Activated CD8-positive, alpha-beta memory T cell treated with anti-CD3 and anti-CD28 coated beads, Interleukin-2, amount 10 ng/mL, durations not matched to agents 7 days and 5 days (primary cell): ENCODE measurements around the gene USH2A. TPM values are rescaled to one million over a fixed set of nuclear protein-coding genes. Genes with fewer than 3 reads are reported as not detected.

ENCODE experiments used
- ATAC-seq: fragments of 150-1000 bp; cut with Tn5 transposase; one replicate; pipeline ENCODE4 v1.10.0; 2021; ENCODE audit warnings: moderate library complexity
- CTCF ChIA-PET: fragments of 350-600 bp; sonication (Branson Sonifier 250); formaldehyde crosslinking; loops from one replicate; lab custom pipeline; 2021; ENCODE audit warnings: antibody characterized with exemption; lab: Charles Lee
- DNase-seq: peaks from one replicate; pipeline ENCODE4 v3.0.0-alpha.2; 2020
- H3K27ac Mint-ChIP-seq: one replicate; pipeline ENCODE4 v1.8.0; 2021; ENCODE audit warnings: mild to moderate bottlenecking, mixed read lengths
- H3K27me3 Mint-ChIP-seq: one replicate; pipeline ENCODE4 v1.8.0; 2021; ENCODE audit warnings: mixed read lengths
- H3K36me3 Mint-ChIP-seq: one replicate; pipeline ENCODE4 v1.8.0; 2021; ENCODE audit warnings: mild to moderate bottlenecking, mixed read lengths
- H3K4me1 Mint-ChIP-seq: one replicate; pipeline ENCODE4 v1.8.0; 2021; ENCODE audit warnings: mixed read lengths
- H3K4me3 Mint-ChIP-seq: one replicate; pipeline ENCODE4 v1.8.0; 2021; ENCODE audit warnings: mild to moderate bottlenecking, moderate library complexity, mixed read lengths
- H3K9me3 Mint-ChIP-seq: one replicate; pipeline ENCODE4 v1.8.0; 2022; ENCODE audit warnings: low read depth, mixed read lengths
- total RNA-seq, 2 experiments: library from RNA; stranded (reverse); gene quantifications; one replicate each; pipeline ENCODE4 v1.2.3, GENCODE V29; 2021

Gene USH2A
- total RNA-seq, 2 experiments from 2014 or later, result not detected

DNA sequence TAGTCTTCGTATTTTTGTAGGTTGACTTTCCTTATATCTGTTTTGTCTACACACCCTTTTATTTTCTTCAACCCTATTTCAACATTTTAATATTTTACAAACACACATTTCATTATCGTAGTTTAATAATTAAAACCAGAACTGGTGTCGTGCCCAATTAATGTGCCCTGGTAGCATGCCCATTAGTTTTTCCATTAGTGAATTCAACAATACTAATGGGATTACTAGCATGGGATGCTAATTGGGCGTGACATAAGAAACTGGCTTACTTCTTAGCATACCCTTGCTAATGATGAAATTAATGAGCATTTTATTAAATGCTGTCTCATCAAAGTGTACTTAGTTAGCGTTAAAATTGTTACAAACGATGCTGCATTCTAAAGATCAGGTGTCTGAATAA is 332.7 kb downstream of the USH2A start:
- CTCF ChIA-PET, result no interaction called here
- DNase-seq (no peak), ATAC-seq (no peak)
- H3K4me3 Mint-ChIP-seq, result no peak overlapping the region
- no peaks in the 10 kb centered on the region for H3K4me1 Mint-ChIP-seq
- no peaks in the 10 kb centered on the region for H3K36me3 Mint-ChIP-seq
- no peak overlapping the region for H3K27ac Mint-ChIP-seq
- peaks cover 8% of the 10 kb centered on the region for H3K9me3 Mint-ChIP-seq
- H3K27me3 Mint-ChIP-seq, result no peaks in the 10 kb centered on the region

DNA sequence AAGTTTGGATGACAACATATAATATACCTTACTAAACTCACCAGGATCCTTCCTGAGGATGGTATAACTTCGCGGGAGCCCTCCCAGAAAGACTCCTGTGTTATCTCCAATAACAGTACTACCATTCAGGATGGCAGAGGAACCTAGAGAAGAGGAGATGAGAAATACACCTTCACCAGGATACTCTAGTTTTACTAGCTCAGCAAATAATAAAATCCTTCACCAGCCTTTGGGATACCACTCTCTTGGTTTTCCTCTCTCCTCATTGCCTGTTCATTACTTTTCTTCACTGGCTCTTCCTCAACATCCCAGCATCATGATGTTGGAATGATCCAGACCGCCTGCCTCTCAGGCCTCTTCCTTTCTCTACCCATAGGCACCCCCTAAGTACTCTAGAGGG is 336.6 kb downstream of the USH2A start:
- Mint-ChIP-seq H3K9me3 (peaks cover 10% of the 10 kb centered on the region), H3K4me1 (no peaks in the 10 kb centered on the region), H3K36me3 (no peaks in the 10 kb centered on the region), H3K27me3 (no peaks in the 10 kb centered on the region), H3K27ac (no peak overlapping the region), H3K4me3 (no peak overlapping the region)
- no peak for DNase-seq
- CTCF ChIA-PET, result no interaction called here
- no peak for ATAC-seq

DNA sequence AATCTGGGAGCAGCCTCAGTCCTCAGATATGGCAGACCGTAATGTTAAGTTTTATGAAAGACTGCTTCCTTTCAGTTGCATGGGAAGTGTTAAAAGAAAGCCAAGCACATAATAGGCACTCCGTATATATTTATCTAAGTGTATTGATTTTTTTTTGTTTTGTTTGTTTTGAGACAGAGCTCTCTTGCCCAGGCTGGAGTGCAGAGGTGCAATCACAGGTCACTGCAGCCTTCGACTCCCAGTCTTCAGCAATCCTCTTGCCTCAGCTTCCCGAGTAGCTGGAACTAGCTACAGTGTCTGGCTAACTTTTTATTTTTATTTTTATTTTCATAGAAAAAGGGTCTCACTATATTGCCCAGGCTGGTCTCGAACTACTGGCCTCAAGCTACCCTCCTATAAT is 341.8 kb downstream of the USH2A start:
- Mint-ChIP-seq H3K4me3 (no peak overlapping the region), H3K9me3 (peaks cover 8% of the 10 kb centered on the region), H3K27ac (no peak overlapping the region), H3K27me3 (no peaks in the 10 kb centered on the region), H3K36me3 (no peaks in the 10 kb centered on the region), H3K4me1 (no peaks in the 10 kb centered on the region)
- CTCF ChIA-PET, result no interaction called here
- ATAC-seq (no peak), DNase-seq (no peak)

DNA sequence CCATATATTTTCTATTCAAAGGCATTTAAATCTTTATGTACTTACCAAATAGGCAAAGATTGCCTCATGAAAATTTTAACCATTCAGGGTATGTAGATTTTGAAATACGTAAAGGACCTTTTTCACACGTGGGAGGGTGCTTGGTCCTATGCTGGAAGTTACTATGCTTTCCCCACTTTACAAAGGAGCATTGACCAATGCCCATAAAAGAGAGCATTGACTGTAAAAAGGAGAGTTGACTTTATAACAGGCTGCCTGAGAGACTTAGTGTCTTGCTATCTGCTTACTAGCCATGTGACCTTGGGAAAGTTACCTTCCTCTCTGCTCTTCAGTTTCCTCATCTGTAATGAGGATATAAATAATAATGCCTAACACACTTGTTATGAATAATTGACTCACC is 346.5 kb downstream of the USH2A start:
- Mint-ChIP-seq H3K4me1 (no peaks in the 10 kb centered on the region), H3K27ac (no peak overlapping the region), H3K27me3 (no peaks in the 10 kb centered on the region), H3K9me3 (peaks cover 4% of the 10 kb centered on the region), H3K36me3 (no peaks in the 10 kb centered on the region), H3K4me3 (no peak overlapping the region)
- ATAC-seq, result no peak
- DNase-seq, result no peak
- CTCF ChIA-PET, result no interaction called here

DNA sequence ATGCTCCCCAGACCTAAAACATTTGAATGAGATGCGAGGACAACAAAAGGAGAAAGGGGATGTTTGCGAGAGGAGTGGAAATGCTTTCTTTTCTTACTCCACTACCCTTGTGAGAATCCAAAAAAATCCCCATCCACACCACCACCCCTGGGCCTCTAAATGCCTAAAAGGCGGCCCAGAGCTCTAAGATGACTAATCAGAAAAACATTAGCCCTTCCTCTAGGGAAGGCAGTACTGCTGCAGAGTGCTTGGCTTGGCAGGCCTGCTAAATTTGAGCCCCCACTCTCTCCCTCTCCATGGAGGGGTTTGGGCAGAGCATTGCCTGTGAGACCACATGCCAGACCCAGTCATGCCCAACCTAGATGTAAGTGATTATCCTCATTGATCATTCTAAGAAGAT is 347.9 kb downstream of the USH2A start:
- no peaks in the 10 kb centered on the region for H3K36me3 Mint-ChIP-seq
- H3K4me1 Mint-ChIP-seq, result no peaks in the 10 kb centered on the region
- H3K27me3 Mint-ChIP-seq, result no peaks in the 10 kb centered on the region
- H3K27ac Mint-ChIP-seq, result no peak overlapping the region
- H3K9me3 Mint-ChIP-seq, result peaks cover 5% of the 10 kb centered on the region
- no peak for DNase-seq
- no peak overlapping the region for H3K4me3 Mint-ChIP-seq
- CTCF ChIA-PET, result no interaction called here
- ATAC-seq, result no peak

DNA sequence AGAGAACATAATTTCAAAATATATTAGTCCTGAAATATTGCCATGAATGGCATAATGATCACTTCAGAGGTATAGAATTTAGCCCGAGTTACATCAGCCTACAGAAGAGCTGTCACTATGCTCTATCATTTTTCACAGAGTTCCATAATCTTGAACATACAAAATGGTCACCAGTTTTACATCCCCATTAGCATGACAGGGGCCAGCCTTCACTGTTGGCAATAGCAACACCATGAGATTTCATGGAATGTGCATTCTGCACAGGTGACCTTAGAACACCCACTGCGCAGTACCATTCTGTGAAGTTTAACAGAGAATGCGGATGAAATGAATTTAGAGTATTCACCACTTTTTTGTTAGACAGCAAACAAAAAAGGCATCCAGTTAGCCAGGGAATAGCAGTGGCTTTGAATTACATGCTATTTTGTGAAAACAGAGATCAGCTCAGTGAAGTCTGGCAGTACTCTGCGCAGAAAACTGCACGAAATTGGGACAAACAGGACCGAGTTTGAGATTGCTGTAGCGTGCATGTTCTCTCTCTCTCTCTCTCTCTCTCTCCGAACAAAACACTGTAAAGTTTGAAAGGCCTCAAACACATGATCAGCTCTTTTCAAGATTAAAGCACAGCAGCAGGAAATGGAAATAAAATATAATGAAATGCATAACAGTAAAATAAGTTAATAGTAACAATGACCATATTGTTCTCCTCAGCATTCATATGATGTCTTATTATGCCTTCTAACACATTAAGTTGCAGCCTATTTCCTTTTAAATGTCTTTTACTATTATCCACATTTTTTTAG is 349.3 kb downstream of the USH2A start:
- no peaks in the 10 kb centered on the region for H3K27me3 Mint-ChIP-seq
- H3K9me3 Mint-ChIP-seq, result peaks cover 5% of the 10 kb centered on the region
- CTCF ChIA-PET, result no interaction called here
- no peak overlapping the region for H3K4me3 Mint-ChIP-seq
- DNase-seq (no peak), ATAC-seq (no peak)
- H3K27ac Mint-ChIP-seq, result no peak overlapping the region
- H3K36me3 Mint-ChIP-seq, result no peaks in the 10 kb centered on the region
- no peaks in the 10 kb centered on the region for H3K4me1 Mint-ChIP-seq

DNA sequence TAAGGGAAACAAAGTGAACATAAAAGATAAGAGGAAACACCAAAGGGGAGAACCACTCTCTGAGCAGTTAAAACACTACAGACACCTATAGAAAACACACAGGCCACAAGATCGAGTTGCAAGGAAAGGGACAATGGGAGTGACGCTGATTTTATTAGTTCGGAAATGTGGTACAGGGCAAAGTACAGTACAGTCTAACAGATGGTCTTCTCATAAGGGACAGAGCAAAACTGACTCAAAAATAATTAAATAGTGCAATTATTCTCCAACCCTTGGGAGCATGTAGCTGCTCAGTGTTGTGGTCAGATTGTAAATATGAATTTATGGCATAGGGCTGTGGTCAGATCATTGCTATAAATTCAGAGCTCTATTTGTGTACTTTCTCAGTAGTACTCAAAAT is 352.0 kb downstream of the USH2A start:
- H3K27me3 Mint-ChIP-seq, result no peaks in the 10 kb centered on the region
- H3K4me3 Mint-ChIP-seq, result no peak overlapping the region
- ATAC-seq, result no peak
- H3K27ac Mint-ChIP-seq, result no peak overlapping the region
- H3K4me1 Mint-ChIP-seq, result no peaks in the 10 kb centered on the region
- CTCF ChIA-PET, result no interaction called here
- H3K36me3 Mint-ChIP-seq, result no peaks in the 10 kb centered on the region
- peaks cover 15% of the 10 kb centered on the region for H3K9me3 Mint-ChIP-seq
- DNase-seq, result no peak

DNA sequence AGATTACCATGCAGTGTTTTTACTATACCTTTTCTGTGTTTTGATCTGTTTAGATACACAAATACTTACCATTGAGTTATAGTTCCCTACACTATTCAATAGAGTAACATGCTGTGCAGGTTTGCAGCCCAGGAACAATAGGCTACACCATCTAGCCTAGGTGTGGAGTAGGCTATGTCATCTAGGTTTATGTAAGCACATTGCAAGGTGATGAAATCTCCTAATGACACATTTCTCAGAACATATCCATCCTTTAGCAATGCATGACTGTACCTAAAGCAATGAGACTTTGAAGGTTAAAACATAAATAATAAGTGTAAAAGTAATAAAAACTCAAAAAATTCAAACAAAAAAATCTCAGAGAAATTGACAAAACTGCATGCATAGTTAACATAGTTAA is 358.6 kb downstream of the USH2A start:
- Mint-ChIP-seq H3K36me3 (no peaks in the 10 kb centered on the region), H3K27me3 (no peaks in the 10 kb centered on the region), H3K4me3 (no peak overlapping the region), H3K9me3 (peaks cover 14% of the 10 kb centered on the region), H3K27ac (no peak overlapping the region), H3K4me1 (no peaks in the 10 kb centered on the region)
- DNase-seq (no peak), ATAC-seq (no peak)
- CTCF ChIA-PET, result no interaction called here

DNA sequence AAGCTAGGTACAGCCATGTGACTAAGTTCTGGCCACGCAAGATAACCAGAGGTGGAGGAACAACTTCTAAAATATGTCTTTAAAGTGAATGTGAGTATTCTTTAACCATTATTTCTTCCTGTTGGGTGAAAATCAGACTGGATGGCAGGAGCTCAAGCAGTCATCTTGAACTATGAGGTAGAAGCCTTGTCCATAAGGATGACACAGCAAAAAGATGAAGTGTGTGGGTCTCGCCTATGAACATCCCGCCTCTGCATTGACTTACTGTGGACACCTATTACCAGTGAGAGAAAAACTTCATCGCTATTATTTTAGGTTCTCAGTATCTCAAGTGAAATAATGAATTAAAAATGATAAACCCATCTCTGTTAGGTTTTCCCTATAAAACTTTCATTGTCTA is 365.3 kb downstream of the USH2A start:
- ATAC-seq (no peak), DNase-seq (no peak)
- Mint-ChIP-seq H3K27me3 (no peaks in the 10 kb centered on the region), H3K36me3 (no peaks in the 10 kb centered on the region), H3K4me3 (no peak overlapping the region), H3K9me3 (peaks cover 6% of the 10 kb centered on the region), H3K27ac (no peak overlapping the region), H3K4me1 (no peaks in the 10 kb centered on the region)
- CTCF ChIA-PET, result no interaction called here

DNA sequence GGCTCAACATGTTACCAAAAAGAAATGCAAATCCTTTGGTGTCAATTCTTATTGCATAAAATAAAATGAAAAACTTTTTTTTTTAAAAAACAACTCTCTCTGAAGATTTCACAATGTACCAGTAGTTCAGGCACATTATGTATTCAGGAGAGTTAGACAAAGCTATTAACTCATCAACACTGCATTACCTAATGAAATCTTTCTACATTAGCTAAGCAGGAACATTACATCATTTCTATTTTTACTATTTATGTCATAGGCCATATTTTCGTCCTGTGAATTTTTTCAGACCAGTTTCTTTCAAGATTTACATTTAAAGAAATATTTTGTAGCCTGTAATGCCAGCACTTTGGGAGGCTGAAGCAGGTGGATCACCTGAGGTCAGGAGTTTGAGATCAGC is 366.2 kb downstream of the USH2A start:
- Mint-ChIP-seq H3K36me3 (no peaks in the 10 kb centered on the region), H3K27me3 (no peaks in the 10 kb centered on the region), H3K4me3 (no peak overlapping the region), H3K4me1 (no peaks in the 10 kb centered on the region), H3K9me3 (peaks cover 7% of the 10 kb centered on the region), H3K27ac (no peak overlapping the region)
- CTCF ChIA-PET, result no interaction called here
- DNase-seq, result no peak
- ATAC-seq, result no peak

DNA sequence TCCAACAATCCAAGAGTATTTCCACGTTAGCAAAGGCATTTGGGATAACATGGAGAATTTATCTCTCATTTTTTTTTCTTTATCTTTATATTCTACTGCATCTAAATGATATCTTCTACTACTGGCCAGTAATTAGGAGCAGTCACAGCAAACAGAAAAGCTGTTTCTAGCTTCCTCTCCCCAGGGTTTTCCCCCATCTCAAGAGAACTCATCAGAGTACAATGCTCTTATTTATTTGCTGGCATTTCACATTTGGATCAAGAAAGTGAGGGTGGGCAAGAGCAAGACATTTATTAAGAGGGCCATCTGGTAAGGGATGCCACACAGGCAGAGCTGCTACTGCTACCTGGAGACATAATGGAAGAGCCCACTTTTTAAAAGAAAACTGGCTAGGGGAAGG is 368.2 kb downstream of the USH2A start:
- Mint-ChIP-seq H3K4me1 (no peaks in the 10 kb centered on the region), H3K4me3 (no peak overlapping the region), H3K27ac (no peak overlapping the region), H3K27me3 (no peaks in the 10 kb centered on the region), H3K9me3 (peaks cover 8% of the 10 kb centered on the region), H3K36me3 (no peaks in the 10 kb centered on the region)
- CTCF ChIA-PET, result no interaction called here
- no peak for ATAC-seq
- no peak for DNase-seq

DNA sequence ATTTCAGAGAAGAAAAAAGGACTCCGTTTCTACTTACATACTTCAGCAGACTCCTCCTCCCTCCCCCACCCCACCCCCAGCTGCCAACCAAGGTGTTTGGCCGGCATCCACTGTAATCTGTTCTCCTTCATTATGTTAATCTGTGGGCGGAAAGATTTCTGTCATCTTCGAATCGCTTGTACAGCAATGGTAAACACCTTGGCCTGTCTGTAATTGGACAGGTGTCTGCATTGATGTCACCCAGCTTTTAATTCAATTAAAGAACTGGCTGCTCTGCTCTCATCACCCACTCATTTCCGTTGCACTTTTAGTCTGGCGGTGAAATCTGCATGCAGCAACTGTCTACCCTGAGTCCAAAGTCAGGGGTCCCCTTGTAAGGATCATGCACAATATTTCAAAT is 368.6 kb downstream of the USH2A start:
- no peaks in the 10 kb centered on the region for H3K27me3 Mint-ChIP-seq

DNA sequence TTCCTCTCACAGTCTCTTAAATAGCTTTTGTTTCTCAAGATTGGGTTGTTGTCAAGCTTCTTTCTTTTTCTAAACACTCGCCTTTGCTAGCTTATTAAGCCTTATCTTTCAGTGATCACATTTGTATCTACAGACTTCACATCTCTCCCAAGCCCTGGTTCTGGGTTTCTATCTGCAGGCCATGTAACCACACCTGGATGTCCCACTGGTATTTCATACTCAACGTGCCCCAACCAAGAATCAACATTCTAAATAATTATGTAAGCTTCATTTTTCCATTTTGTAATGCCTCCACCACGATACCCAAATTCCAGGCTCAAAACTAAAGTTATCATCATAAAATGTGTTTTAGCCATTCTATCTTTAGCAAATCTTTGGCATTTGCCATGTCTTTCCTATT is 372.2 kb downstream of the USH2A start:
- no peaks in the 10 kb centered on the region for H3K27me3 Mint-ChIP-seq
- H3K27ac Mint-ChIP-seq, result no peak overlapping the region
- CTCF ChIA-PET, result no interaction called here

More for the DNA sequence above, 368.6 kb downstream of the USH2A start:
- peaks cover 10% of the 10 kb centered on the region for H3K9me3 Mint-ChIP-seq
- no peaks in the 10 kb centered on the region for H3K36me3 Mint-ChIP-seq
- no peak overlapping the region for H3K4me3 Mint-ChIP-seq
- CTCF ChIA-PET, result no interaction called here
- ATAC-seq, result no peak
- H3K4me1 Mint-ChIP-seq, result no peaks in the 10 kb centered on the region
- no peak for DNase-seq
- no peak overlapping the region for H3K27ac Mint-ChIP-seq

DNA sequence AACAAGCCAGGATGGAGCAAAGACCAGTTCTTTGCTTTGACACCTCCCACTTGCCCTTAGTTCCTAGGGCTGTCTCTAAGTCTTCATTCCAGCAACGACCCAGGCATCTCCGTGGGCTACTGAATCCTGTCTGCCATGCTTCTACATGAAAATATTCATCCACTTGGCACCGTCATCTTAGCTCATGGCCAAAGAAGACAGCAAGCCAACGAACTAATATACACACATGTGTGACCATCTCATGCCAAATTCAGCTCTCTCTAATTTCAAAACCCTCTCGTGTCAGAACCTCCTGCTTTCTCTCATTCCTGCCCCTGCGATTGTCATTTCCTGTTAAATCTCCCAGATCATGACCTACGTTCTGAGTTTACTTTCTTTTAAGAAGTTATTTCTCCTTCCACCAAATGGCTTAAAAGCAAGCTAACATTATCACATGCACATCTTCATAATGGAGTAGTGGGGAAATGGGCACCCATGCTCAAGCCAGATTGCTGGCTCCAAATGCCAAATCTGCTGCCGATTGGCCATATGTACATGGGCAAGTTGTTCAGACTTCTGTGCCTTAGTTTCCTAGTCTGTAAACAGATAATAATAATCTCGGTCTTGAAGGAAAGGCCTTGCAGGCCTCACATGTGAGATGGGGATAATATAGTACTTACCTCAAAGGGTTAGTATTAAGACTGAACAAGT is 373.4 kb downstream of the USH2A start:
- CTCF ChIA-PET, result no interaction called here
- Mint-ChIP-seq H3K27me3 (no peaks in the 10 kb centered on the region), H3K4me3 (no peak overlapping the region), H3K9me3 (peaks cover 9% of the 10 kb centered on the region), H3K27ac (no peak overlapping the region), H3K36me3 (no peaks in the 10 kb centered on the region), H3K4me1 (no peaks in the 10 kb centered on the region)
- no peak for ATAC-seq
- no peak for DNase-seq

More for the DNA sequence above, 372.2 kb downstream of the USH2A start:
- DNase-seq (no peak), ATAC-seq (no peak)
- Mint-ChIP-seq H3K9me3 (peaks cover 9% of the 10 kb centered on the region), H3K4me1 (no peaks in the 10 kb centered on the region), H3K4me3 (no peak overlapping the region), H3K36me3 (no peaks in the 10 kb centered on the region)
